Left kidney (tissue), 2 donors: Measurements from ENCODE around the gene LNPEP. TPM values are rescaled to one million over a fixed set of nuclear protein-coding genes. Genes with fewer than 3 reads are reported as not detected.
A peak's percentile ranks its signal among the peaks of the same experiment; 100 is the strongest.
"Not testable (repeated sequence)": the region's sequence is repeated elsewhere in the genome, so short reads cannot be mapped to it uniquely, and the experiment has no call there.

Experiments used
- DNase-seq: peaks from one replicate; pipeline ENCODE4 v3.0.0-alpha.2; 2013
- polyA plus RNA-seq: library from polyadenylated mRNA; unstranded; fragments of 120-200 nt; gene quantifications from one replicate; pipeline ENCODE4 v1.2.1, GENCODE V29; 2013; ENCODE audit not compliant: insufficient read length

Gene LNPEP
- polyA plus RNA-seq, 1 donor = 33.6 TPM

DNA sequence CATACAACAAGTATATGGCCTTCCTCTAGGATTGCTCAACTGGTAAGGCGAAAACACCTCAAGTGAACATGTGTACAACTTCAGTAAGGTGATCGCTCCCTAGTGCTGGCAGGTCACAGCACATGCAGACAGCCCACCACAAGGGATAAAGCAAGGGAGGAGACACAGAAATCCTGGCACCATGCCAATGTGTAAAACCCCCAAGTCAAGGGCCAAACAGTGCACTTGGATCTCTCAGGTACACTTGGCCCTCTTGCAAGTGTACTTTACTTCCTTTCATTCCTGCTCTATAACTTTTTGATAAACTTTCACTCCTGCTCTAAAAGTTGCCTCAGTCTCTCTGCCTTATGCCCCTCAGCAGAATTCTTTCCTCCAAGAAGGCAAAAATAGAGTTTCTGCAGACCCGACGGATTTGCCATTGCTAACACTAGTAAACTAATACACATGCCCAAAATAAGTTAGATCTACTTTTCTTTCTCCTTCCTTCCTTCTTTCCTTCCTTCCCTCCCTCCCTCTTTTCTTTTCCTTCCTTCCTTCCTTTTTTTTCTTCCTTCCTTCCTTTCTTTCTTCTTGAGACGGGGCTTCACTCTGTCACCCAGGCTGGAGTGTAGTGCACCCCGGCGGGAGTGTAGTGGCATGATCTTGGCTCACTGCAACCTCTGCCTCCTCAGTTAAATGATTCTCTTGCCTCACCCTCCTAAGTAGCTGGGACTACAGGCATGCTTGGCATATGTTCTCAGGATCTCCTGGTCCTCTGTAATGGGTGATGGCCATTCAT lies 6.8 kb upstream of the LNPEP start:
- no peak for DNase-seq

DNA sequence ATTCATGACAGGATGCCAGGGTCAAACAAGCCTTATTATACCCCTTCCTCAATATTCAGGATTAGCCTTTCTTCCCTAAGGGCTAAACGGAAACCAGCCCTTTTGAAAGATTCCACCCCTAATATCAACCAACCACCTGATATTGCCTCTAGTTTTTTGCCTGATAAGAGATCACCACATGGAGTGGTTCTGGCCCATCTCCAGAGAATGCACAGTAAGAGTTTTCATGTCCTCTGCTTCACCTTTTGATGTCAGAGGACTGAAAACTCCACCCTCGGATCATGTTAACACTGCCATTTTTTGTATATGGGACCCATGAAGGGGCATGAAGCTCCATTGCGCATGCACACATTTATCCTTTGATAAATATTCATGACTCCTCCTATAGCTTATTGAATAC lies 5.8 kb upstream of the LNPEP start:
- no peak for DNase-seq

DNA sequence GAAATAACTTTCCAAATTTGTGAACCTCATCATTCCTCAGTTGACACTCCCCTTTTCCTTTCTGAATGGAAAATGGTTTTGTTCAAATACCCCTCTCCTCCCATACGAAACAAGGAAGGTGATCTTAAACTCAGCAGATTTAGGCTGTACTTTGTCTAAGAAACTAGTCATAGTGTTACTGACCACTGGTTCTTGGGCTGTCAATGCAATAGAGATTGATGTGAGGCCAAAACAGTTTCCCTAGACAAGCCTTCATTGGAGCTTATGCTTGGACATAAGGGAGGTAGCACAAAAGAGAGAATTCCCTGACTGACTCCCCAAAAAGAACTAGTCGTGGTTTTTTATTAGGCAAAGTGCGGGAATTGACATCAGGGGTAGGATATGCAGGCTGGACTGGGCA lies 5.3 kb upstream of the LNPEP start:
- no peak for DNase-seq

GRCh38 chr5:96931037-96931436 lies 4.8 kb upstream of the LNPEP start:
- DNase-seq = not testable (repeated sequence)

- no peak for DNase-seq
Observed at GRCh38 chr5:96931605-96932004, 4.3 kb upstream of the LNPEP start.

DNA sequence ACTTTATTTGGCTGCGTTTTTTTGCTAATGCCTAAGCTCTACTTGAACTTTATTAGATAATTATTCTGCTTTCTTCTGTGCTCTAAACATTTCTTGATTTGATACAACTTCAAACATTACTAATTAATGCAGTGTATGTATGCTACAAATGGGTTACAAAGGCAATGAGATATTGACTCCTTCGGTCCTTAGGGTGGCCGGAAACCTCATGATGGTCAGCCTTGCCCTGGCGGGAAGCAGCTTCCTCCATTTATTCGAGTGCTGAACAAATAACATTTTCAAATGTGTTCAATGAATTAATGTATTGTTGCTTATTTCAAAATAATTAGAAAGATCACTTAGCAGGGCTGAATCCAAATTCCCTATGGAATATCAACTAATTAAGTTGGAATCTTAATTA lies 3.9 kb upstream of the LNPEP start:
- DNase-seq = no peak

GRCh38 chr5:96933764-96934707 lies 1.8 kb upstream of the LNPEP start:
- DNase-seq = no peak

GRCh38 chr5:96934708-96935558 lies 947 bp upstream of the LNPEP start:
- peak; percentile 91 for DNase-seq

- DNase-seq = peak; percentile 24
Observed at GRCh38 chr5:96936431-96937320, 796 bp downstream of the LNPEP start.

- no peak for DNase-seq
Observed at GRCh38 chr5:96940586-96940985, 4.7 kb downstream of the LNPEP start.

GRCh38 chr5:96941140-96941539 lies 5.3 kb downstream of the LNPEP start:
- DNase-seq = no peak

GRCh38 chr5:96942078-96942477 lies 6.2 kb downstream of the LNPEP start:
- no peak for DNase-seq

DNA sequence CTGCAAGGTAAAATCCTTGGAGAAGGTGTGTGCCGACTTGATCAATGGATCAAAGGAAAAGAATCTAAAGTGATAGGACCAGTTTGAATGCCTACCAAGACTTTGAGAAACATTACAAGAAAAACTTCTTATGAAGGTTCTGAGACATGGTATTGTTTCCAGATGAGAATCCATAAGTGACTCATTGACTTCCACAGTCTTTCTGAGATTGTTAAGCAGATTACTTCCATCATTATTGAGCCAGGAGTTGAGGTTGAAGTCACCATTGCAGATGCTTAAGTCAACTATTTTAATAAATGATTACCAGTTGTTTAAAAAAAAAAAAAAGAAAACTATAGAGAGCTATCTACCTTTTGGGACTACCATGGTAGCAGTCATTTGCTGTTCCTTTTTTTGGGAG lies 7.0 kb downstream of the LNPEP start:
- DNase-seq = no peak

- no peak for DNase-seq
Observed at GRCh38 chr5:96943799-96944198, 7.9 kb downstream of the LNPEP start.

DNA sequence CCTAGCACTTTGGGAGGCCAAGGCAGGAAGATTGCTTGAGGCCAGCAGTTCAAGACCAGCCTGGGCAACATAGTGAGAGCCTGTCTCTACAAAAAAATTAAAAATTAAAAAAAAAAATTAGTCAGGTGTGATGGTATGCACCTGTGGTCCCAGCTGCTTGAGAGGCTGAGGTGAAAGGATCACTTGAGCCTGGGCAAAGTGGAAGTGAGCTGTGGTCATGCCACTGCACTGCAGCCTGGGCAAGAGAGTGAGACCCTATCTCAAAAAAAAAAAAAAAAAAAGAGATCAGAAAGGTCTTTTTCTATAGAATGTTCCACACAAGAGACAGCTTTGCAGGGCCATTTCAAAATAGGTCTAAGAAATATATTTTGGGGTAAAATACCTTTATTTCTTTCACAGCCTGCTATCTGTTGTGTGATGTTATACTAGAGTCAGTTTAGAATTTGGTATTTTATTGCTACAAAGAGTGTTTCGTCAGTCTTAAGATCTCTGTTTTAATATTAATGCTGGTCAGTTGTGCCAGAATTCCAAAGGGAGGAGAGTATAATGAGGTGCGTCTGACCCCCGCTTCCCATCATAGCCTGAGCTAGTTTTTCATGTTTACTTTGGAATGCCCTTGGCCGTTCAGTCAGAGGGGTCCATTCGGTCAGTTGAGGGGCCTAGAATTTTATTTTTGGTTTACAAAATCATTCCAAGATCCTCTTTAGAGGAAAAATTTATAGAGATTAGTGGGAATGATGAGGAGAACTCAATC lies 9.4 kb downstream of the LNPEP start:
- DNase-seq = no peak

DNA sequence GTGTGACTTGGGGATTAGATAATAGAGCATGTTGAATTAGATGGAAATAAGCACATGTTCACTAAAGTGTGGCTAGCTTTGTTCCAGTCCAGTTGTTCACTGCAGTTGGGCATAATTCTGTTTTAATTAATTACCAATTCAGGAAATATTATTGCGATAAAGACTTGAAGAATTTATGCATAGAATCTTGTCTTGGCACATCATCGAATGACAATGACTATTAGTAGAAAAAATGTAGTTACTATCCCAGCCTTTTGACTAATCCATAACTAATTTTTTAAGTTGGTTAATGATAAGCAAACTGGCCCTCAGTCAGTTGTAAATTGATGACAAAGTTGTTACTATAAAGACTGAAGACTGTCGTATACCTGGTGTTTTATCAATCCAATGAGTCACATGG lies 10.5 kb downstream of the LNPEP start:
- DNase-seq = no peak

- DNase-seq = no peak
Observed at GRCh38 chr5:96952118-96952750, 16.4 kb downstream of the LNPEP start.

GRCh38 chr5:96952974-96953730 lies 17.3 kb downstream of the LNPEP start:
- no peak for DNase-seq
